Hippocampal formation (tissue), 2 donors: ENCODE measurements around the gene TMEM108.
A peak's percentile ranks its signal among the peaks of the same experiment; 100 is the strongest.

Experiments
- DNase-seq, 2 donors: peaks; one replicate each; lab custom pipeline; 2025; lab: John Stamatoyannopoulos, UW

TMEM108 gene

GRCh38 chr3:133386876-133387275, 348.7 kb downstream of the TMEM108 start:
- DNase-seq = no peak

- no peak for DNase-seq
Observed at GRCh38 chr3:133387341-133387740, 349.1 kb downstream of the TMEM108 start.

DNA sequence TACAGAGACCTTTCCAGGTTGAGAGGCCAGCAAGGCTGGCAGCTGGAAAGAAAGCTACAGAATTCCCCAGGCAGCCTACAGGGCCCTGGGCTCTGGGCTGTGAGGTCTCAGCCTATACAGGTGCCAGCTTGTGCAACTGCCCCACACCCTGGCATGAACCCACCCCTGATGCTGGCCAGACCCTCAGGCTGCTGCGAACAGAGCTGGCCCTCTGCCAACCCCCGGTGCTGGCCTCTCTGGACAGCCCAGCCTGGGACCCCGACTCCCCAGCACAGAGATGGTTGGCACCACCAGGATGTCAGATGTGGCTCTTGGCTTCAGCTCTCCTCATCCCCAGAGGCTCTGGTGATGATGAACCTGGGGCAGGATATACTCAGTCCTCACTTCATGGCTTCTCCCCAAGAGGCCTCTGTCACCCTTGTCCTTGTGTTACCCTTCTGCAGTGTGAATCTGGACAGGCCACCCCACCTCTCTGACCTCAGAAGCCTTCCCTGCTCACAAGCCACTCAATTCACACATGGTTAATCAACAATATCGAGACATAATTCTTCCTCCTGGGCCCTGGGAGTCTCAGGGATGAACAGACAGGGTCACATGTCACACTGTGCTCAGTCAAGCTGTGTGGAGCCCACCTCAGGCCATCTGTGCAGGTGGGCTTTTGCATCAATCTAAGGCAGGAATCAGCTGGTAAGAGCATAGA, 350.7 kb downstream of the TMEM108 start:
- no peak for DNase-seq

DNA sequence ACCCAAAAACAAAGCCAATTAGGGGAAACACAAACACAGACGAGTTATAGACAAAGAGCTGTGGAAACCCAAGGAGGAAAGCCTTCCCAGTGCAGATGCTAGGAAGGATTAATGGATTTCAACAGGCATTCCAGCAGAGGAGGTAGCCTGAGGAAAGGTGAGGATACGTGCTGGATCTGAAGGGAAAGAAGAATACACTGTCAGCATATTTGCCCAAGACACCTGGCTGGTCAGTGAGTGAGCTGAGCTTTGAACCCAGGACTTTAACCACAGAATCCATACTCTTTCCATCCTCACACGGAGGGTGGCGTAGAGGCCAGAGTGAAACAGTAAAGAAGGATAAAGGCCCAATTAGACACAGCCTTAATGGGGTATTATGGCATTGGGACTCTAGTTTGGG, 352.5 kb downstream of the TMEM108 start:
- DNase-seq = no peak

DNA sequence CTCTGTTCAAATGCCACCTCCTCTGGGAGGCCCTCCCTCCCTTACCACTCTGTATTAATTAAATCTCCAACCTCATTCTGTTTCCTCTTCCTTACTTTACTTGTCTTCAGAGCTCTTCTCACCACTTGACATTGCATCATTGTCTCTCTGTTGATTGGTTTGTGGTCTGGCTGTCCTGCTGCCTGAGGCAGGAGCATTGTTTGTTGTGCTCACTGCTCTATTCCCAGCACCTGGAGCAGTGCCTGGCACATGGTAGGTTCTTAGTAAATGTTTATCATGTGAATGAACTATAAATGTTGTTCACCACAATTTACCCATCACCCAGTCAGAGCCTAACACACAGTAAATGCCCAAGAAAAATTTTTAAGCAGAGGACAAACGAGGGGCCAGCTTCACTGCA, 355.0 kb downstream of the TMEM108 start:
- DNase-seq = no peak

DNA sequence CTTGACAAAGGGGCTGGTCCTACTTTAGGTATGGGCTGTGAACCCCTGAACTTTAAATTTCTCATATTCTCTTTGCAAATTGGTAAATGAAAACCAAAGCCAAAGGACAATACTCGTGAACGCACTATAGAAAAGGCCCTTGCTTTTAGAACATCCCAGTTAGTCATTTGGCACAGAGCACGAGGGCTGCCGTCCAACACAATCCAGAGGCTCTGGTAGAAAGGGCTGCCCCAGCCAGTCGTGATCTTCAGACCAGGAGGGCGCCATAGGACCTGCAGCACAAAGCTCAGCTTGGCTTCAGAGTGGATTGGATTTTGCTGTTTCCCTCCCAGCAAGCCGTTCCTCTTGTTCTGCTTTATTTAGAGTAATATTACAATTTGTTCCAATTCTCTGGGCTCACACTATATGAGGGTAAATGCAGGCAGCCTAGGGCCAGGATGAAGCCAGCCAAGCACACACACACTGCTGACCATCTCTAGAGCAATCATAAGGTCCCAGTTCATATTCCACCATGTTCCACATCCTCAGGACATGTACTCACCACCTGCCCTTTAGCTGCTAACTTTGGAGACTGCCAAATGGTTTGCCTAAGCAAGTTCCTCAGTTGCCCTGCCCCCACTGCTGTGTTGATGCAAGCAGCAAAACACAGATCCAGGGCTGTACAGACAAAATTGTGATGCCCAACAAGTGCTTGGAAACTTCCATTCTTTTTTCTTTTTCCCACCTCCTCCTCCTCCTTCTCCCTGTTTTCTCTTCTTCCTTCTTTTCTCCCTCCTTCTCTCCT, 355.7 kb downstream of the TMEM108 start:
- DNase-seq = no peak

- DNase-seq = no peak
Observed at GRCh38 chr3:133394561-133395311, 356.5 kb downstream of the TMEM108 start.

GRCh38 chr3:133396906-133397305, 358.7 kb downstream of the TMEM108 start:
- no peak for DNase-seq

DNA sequence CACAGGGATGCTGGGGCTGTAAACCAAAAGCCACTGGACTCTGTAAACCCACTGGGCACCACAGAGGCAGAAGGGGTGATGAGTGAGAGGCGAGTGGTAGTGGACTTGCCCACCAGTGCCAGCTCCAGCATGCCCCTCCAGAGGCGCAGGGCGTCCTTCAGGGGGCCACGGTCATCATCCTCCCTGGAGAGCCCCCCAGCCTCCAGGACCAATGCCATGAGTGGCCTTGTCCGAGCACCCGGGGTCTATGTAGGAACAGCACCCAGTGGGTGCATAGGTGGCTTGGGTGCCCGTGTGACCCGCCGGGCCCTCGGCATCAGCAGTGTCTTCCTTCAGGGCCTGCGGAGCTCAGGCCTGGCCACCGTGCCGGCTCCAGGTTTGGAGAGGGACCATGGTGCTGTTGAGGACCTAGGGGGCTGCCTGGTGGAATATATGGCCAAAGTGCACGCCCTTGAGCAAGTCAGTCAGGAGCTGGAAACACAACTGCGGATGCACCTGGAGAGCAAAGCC, 361.9 kb downstream of the TMEM108 start, which contains the start of gene BFSP2:
BFSP2 (plus strand) TSS at position 51 of the 510 bp plus-strand sequence; CDS start at position 79, 28 bp downstream.
- DNase-seq = no peak

DNA sequence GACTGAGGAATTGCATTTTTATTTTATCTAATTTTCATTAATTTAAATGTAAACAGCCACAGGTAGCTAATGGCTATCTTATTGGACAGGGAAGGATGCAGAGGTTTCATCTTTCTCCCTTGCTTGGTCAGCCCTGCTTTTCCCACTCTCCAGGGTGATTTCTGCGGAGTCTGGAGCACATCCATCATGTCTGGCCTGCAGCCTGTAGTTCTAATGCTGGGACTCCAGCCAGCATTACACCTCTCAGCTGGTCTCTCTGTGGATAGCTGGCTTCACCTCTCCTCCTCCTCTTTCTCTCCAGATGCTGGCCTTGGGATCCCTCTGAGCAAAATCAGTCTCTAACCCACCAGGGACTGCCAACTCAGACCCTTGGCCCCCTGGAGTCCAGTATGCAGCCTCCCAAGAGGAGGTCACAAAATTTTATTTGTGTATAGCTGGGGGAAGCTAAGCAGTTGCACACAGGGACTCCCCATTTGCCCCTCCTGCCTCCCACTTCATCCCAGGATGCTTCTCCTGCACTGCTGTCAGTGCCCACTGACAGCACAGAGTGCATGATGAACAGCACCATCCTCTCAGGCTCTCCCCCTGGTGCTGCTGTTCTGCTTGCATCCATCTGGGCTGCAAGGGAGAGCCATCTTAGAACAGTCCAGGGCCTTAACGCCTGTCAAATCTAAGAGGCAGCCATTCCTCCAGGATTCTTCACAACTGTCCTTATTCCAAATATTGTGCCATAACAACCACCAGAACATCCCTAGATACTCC, 363.4 kb downstream of the TMEM108 start:
- DNase-seq = no peak

- no peak for DNase-seq
Observed at GRCh38 chr3:133404920-133405319, 366.7 kb downstream of the TMEM108 start.

DNA sequence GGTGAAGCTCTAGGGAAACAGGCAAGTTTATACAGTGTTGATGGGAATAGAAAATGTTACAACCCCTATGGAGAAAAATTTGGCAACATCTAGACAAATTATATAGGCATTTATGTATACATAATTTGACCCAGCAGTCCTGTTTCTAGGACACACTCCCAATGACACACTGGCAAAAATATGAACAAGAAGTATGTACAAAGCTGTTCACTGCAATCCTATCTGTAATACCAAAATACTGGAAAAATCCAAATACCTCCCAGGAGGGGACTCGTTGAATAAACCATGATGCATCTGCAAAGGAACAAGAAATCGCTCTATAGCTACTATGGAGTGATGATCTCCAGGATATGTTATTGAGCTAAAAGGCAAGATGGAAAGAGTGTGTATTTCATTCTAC, 370.2 kb downstream of the TMEM108 start:
- no peak for DNase-seq

DNA sequence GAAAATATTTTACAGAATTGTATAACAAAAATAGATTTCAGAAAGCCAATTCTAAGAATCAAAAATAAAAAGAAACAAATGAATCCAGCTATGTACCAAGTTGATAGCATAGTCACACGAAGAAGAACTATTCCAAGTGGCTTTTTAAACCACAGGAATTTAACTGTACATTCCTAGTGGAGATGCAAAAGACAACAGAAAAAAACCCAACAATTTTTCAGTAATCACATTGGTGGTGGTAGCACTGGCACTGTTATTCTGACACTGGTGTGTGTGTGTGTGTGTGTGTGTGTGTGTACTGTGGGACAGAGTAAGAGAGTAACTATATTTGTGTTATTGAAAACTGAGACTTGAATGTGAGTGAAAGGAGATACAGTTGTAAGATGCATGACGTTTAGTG, 370.8 kb downstream of the TMEM108 start:
- no peak for DNase-seq

GRCh38 chr3:133410191-133410892, 372.2 kb downstream of the TMEM108 start:
- no peak for DNase-seq

GRCh38 chr3:133412183-133413132, 374.3 kb downstream of the TMEM108 start:
- no peak for DNase-seq

DNA sequence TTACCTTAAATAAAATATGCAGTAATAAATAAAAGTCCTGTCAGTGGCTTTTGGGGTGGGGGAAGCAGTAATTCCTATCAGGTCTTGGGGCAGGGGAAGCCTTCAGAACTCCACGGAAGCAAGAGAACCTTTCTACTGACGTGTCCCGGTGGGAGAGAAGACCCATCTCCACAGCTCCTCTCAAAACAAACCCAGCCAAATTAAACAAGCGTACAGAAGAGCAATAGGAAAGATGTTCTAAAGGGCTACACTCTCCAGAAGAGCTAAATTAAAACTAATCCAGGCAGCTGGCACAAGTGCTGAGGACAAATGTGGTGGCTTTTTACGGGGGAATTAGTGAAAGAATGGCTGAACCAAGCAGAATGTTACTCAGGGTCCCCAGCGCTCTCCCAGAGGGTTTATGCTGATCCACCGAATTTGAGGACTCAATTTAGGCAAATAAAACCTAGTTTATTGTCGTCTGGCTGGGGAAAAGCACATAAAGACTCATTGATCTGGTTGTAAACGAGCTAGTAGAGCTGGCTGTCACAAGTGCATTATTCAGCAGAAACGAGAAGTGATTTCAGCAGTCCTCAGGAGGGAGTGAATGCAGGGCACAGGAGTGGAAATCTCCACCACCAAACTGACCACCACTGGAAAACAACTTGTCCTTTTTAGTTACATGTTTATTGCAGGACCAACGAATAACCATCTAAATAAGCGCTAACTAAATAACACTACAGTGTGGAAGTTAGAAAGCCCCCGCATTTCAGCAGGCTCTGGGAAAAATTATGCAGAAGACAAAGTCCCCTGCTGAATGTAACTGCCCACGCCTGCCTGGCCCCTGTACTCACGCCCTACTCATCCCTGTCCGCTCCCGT, 375.2 kb downstream of the TMEM108 start:
- peak; percentile 17 to 58 for DNase-seq

- DNase-seq = no peak
Observed at GRCh38 chr3:133414021-133414392, 375.8 kb downstream of the TMEM108 start.

GRCh38 chr3:133418361-133418760, 380.2 kb downstream of the TMEM108 start:
- DNase-seq = no peak
